GM23248 (cell line): Measurements from ENCODE around the gene EMD. TPM values are rescaled to one million over a fixed set of nuclear protein-coding genes. Genes with fewer than 3 reads are reported as not detected.

Experiments used
- DNase-seq: peaks from one replicate; pipeline ENCODE4 v3.0.0-alpha.2; 2015
- H2AFZ ChIP-seq: fragments of 200-600 bp; sonication (generic); 2 replicates; pipeline ENCODE4 v1.6.1; 2016; ENCODE audit warnings: antibody characterized with exemption
- H3F3A ChIP-seq: fragments of 200-600 bp; sonication (generic); 2 replicates; pipeline ENCODE4 v1.6.1; 2016; ENCODE audit warnings: mild to moderate bottlenecking, antibody characterized with exemption, mixed run types; ENCODE audit not compliant: insufficient read depth
- H3K27ac ChIP-seq: fragments of 200-600 bp; sonication (generic); 2 replicates; pipeline ENCODE4 v1.5.1; 2016; ENCODE audit warnings: mild to moderate bottlenecking
- H3K27me3 ChIP-seq: fragments of 200-600 bp; sonication (generic); replicated peaks from 2 replicates; pipeline ENCODE4 v1.6.1; 2016; ENCODE audit warnings: mild to moderate bottlenecking; ENCODE audit not compliant: insufficient read depth
- H3K36me3 ChIP-seq: fragments of 200-600 bp; sonication (generic); 2 replicates; pipeline ENCODE4 v1.6.1; 2016; ENCODE audit warnings: low read depth, mild to moderate bottlenecking
- H3K4me1 ChIP-seq: fragments of 200-600 bp; sonication (generic); 2 replicates; pipeline ENCODE4 v1.6.1; 2016; ENCODE audit warnings: mild to moderate bottlenecking; ENCODE audit not compliant: insufficient read depth
- H3K4me2 ChIP-seq: fragments of 200-600 bp; sonication (generic); one replicate; pipeline ENCODE4 v1.6.1; 2016; ENCODE audit warnings: mild to moderate bottlenecking; ENCODE audit not compliant: unreplicated experiment
- H3K4me3 ChIP-seq: fragments of 200-600 bp; sonication (generic); 2 replicates; pipeline ENCODE4 v1.5.1; 2016; ENCODE audit warnings: mild to moderate bottlenecking
- H3K79me2 ChIP-seq: fragments of 200-600 bp; sonication (generic); 2 replicates; pipeline ENCODE4 v1.6.1; 2016; ENCODE audit warnings: mild to moderate bottlenecking; ENCODE audit not compliant: insufficient read depth
- H3K9ac ChIP-seq: fragments of 200-600 bp; sonication (generic); 2 replicates; pipeline ENCODE4 v1.6.1; 2016; ENCODE audit warnings: mild to moderate bottlenecking
- H3K9me2 ChIP-seq: fragments of 200-600 bp; sonication (generic); 2 replicates; pipeline ENCODE4 v1.6.1; 2016; ENCODE audit warnings: mixed run types, mild to moderate bottlenecking, moderate library complexity; ENCODE audit not compliant: insufficient read depth
- H3K9me3 ChIP-seq: fragments of 200-600 bp; sonication (generic); one replicate; pipeline ENCODE4 v1.6.1; 2017; ENCODE audit warnings: low read depth
- H4K20me1 ChIP-seq: fragments of 200-600 bp; sonication (generic); 2 replicates; pipeline ENCODE4 v1.6.0; 2016; ENCODE audit not compliant: insufficient read depth
- EZH2 ChIP-seq: fragments of 200-600 bp; sonication (generic); IDR thresholded peaks from 2 replicates; pipeline ENCODE4 v1.6.1; 2018; ENCODE audit warnings: antibody characterized with exemption, mild to moderate bottlenecking; ENCODE audit not compliant: insufficient read depth, poor library complexity, severe bottlenecking
- EZH2phosphoT487 ChIP-seq: fragments of 200-600 bp; sonication (generic); IDR thresholded peaks from 2 replicates; pipeline ENCODE4 v1.6.1; 2018; ENCODE audit warnings: antibody characterized with exemption, moderate library complexity, mild to moderate bottlenecking, low read depth; ENCODE audit not compliant: insufficient read depth
- WGBS, 2 experiments: methylation state at CpG; one replicate each; pipeline ENCODE4 v1.1.6; 2015 to 2017; ENCODE audit warnings: low lambda C conversion rate in 2 of 2, low coverage in 1 of 2; ENCODE audit errors: missing lambda C conversion rate in 2 of 2; 5-methylcytosine and 5-hydroxymethylcytosine counted together
- in situ Hi-C: fragments of 300-500 bp; cut with MboI; formaldehyde crosslinking; loops from 2 replicates; pipeline ENCODE4 v1.15.0; 2020
- polyA plus RNA-seq: library from polyadenylated mRNA; unstranded; fragments of >200 nt; fragmentation: Nextera tagmentation; extraction: Ambion mirVana; gene quantifications from 2 replicates; pipeline ENCODE4 v1.2.1, GENCODE V29; 2016
- small RNA-seq: library from RNA; depleted of rRNA; stranded (forward); fragments of <200 nt; gene quantifications from one replicate; pipeline ENCODE3, GENCODE V24; 2014; ENCODE audit warnings: low read depth, low replicate concordance
- total RNA-seq: library from RNA; depleted of rRNA; stranded (reverse); fragments of >200 nt; shearing (Covaris generic); gene quantifications from 2 replicates; pipeline ENCODE4 v1.2.3, GENCODE V29; 2014; rRNA removed

EMD gene
- total and polyA plus RNA-seq, 2 experiments from 2014 or later = 39.7 to 96.0 TPM

- in situ Hi-C loops = no loop called here
- Histone ChIP-seq H2AFZ (no peak overlapping the region), H3F3A (no peaks in the 10 kb centered on the region), H3K9me2 (no peaks in the 10 kb centered on the region), H3K4me3 (peak overlapping the region; percentile 74), H3K79me2 (peaks cover 31% of the 10 kb centered on the region), H3K27ac (no peak overlapping the region), H3K4me1 (no peaks in the 10 kb centered on the region), H3K9me3 (no peaks in the 10 kb centered on the region), H3K4me2 (peak overlapping the region; percentile 68), H3K27me3 (no peaks in the 10 kb centered on the region), H4K20me1 (no peaks in the 10 kb centered on the region), H3K9ac (peak overlapping the region; percentile 81; the same call in 1 of the 2 replicates), H3K36me3 (no peaks in the 10 kb centered on the region)
- DNase-seq = no peak
- TF ChIP-seq EZH2phosphoT487 = no peak
- TF ChIP-seq EZH2 = no peak
- 80 to 83% methylated on average over 2 of the region's 2 CpGs for WGBS, 2 experiments
Observed at GRCh38 chrX:154429711-154430110, 50.6 kb downstream of the EMD start.

- TF ChIP-seq EZH2phosphoT487 = no peak
- no peak for TF ChIP-seq EZH2
- Histone ChIP-seq H3K9ac (no peak overlapping the region), H3K27me3 (no peaks in the 10 kb centered on the region), H3F3A (no peaks in the 10 kb centered on the region), H3K9me3 (no peaks in the 10 kb centered on the region), H3K36me3 (no peaks in the 10 kb centered on the region), H2AFZ (no peak overlapping the region), H3K4me2 (no peak overlapping the region), H3K79me2 (peaks cover 31% of the 10 kb centered on the region), H3K4me3 (no peak overlapping the region), H3K4me1 (no peaks in the 10 kb centered on the region), H4K20me1 (no peaks in the 10 kb centered on the region), H3K9me2 (no peaks in the 10 kb centered on the region), H3K27ac (no peak overlapping the region)
- in situ Hi-C loops = no loop called here
- no peak for DNase-seq
- 75 to 84% methylated on average over 4 to 6 of the region's 6 CpGs for WGBS, 2 experiments
Observed at GRCh38 chrX:154430479-154430878, 51.4 kb downstream of the EMD start.

GRCh38 chrX:154430916-154431315 lies 51.8 kb downstream of the EMD start:
- H3K27ac ChIP-seq = no peak overlapping the region
- WGBS, 2 experiments = 82 to 90% methylated on average over 4 to 7 of the region's 7 CpGs
- no peak for DNase-seq
- no peak overlapping the region for H3K9ac ChIP-seq
- H3K36me3 ChIP-seq = no peaks in the 10 kb centered on the region
- no peaks in the 10 kb centered on the region for H4K20me1 ChIP-seq
- H3K4me2 ChIP-seq = no peak overlapping the region
- H3K4me3 ChIP-seq = no peak overlapping the region
- H3K4me1 ChIP-seq = no peaks in the 10 kb centered on the region
- TF ChIP-seq EZH2phosphoT487 (no peak), EZH2 (no peak)
- peaks cover 31% of the 10 kb centered on the region for H3K79me2 ChIP-seq
- H3K9me3 ChIP-seq = no peaks in the 10 kb centered on the region
- no peaks in the 10 kb centered on the region for H3K27me3 ChIP-seq
- in situ Hi-C loops = no loop called here
- no peaks in the 10 kb centered on the region for H3F3A ChIP-seq
- no peaks in the 10 kb centered on the region for H3K9me2 ChIP-seq
- H2AFZ ChIP-seq = no peak overlapping the region

Small RNA genes lying within 50 kb of the gene (small RNA-seq; reads per million reads assigned to genes)
- not detected for gene SNORA70

Other genes starting within 250 kb of the EMD start
- gene OPN1LW, start 235.1 kb upstream of the EMD start, total RNA-seq = not detected in 2 replicates
- gene OPN1LW, start 235.1 kb upstream of the EMD start, polyA plus RNA-seq = not detected in 2 replicates
- gene OPN1MW, start 196.7 kb upstream of the EMD start, total RNA-seq = not detected in 2 replicates
- gene OPN1MW, start 196.7 kb upstream of the EMD start, polyA plus RNA-seq = not detected in 2 replicates
- gene OPN1MW2, start 159.5 kb upstream of the EMD start, total RNA-seq = not detected in 2 replicates
- gene OPN1MW2, start 159.5 kb upstream of the EMD start, polyA plus RNA-seq = not detected in 2 replicates
- gene OPN1MW3, start 121.7 kb upstream of the EMD start, total RNA-seq = not detected in 2 replicates
- gene OPN1MW3, start 121.7 kb upstream of the EMD start, polyA plus RNA-seq = not detected in 2 replicates
- not detected in 2 replicates for gene TEX28, start 84.2 kb upstream of the EMD start, total RNA-seq
- gene TEX28, start 84.2 kb upstream of the EMD start, polyA plus RNA-seq = not detected in 2 replicates
- gene TKTL1, start 83.5 kb upstream of the EMD start, total RNA-seq = not detected in 2 replicates
- gene TKTL1, start 83.5 kb upstream of the EMD start, polyA plus RNA-seq = not detected in 2 replicates
- gene FLNA, start 4.7 kb upstream of the EMD start, total RNA-seq = 2,857 and 2,903 TPM in 2 replicates
- gene FLNA, start 4.7 kb upstream of the EMD start, polyA plus RNA-seq = 1,377 and 1,379 TPM in 2 replicates
- gene RPL10, start 19.1 kb downstream of the EMD start, total RNA-seq = 3,014 and 6,561 TPM in 2 replicates
- gene RPL10, start 19.1 kb downstream of the EMD start, polyA plus RNA-seq = 1,381 and 1,435 TPM in 2 replicates
- 60.7 TPM in 2 replicates for gene DNASE1L1, start 30.0 kb downstream of the EMD start, total RNA-seq
- 16.6 and 17.0 TPM in 2 replicates for gene DNASE1L1, start 30.0 kb downstream of the EMD start, polyA plus RNA-seq
- 17.6 and 38.8 TPM in 2 replicates for gene TAFAZZIN, start 32.2 kb downstream of the EMD start, total RNA-seq
- 18.2 and 20.5 TPM in 2 replicates for gene TAFAZZIN, start 32.2 kb downstream of the EMD start, polyA plus RNA-seq
- gene ATP6AP1, start 49.4 kb downstream of the EMD start, total RNA-seq = 73.2 and 87.8 TPM in 2 replicates
- 156 and 158 TPM in 2 replicates for gene ATP6AP1, start 49.4 kb downstream of the EMD start, polyA plus RNA-seq
- gene GDI1, start 57.9 kb downstream of the EMD start, total RNA-seq = 196 and 228 TPM in 2 replicates
- gene GDI1, start 57.9 kb downstream of the EMD start, polyA plus RNA-seq = 82.2 and 87.1 TPM in 2 replicates
- 52.5 and 54.7 TPM in 2 replicates for gene FAM50A, start 64.8 kb downstream of the EMD start, total RNA-seq
- gene FAM50A, start 64.8 kb downstream of the EMD start, polyA plus RNA-seq = 122 and 125 TPM in 2 replicates
- gene PLXNA3, start 79.0 kb downstream of the EMD start, total RNA-seq = 25.9 and 30.7 TPM in 2 replicates
- 26.7 and 35.1 TPM in 2 replicates for gene PLXNA3, start 79.0 kb downstream of the EMD start, polyA plus RNA-seq
- 42.9 and 44.0 TPM in 2 replicates for gene LAGE3, start 100.0 kb downstream of the EMD start, total RNA-seq
- gene LAGE3, start 100.0 kb downstream of the EMD start, polyA plus RNA-seq = 49.2 and 49.7 TPM in 2 replicates
- gene UBL4A, start 107.3 kb downstream of the EMD start, total RNA-seq = 36.8 and 53.0 TPM in 2 replicates
- 42.4 and 45.2 TPM in 2 replicates for gene UBL4A, start 107.3 kb downstream of the EMD start, polyA plus RNA-seq
- gene SLC10A3, start 111.3 kb downstream of the EMD start, total RNA-seq = 48.3 and 61.0 TPM in 2 replicates
- gene SLC10A3, start 111.3 kb downstream of the EMD start, polyA plus RNA-seq = 49.4 and 50.8 TPM in 2 replicates
- 27.8 and 43.6 TPM in 2 replicates for gene FAM3A, start 136.9 kb downstream of the EMD start, total RNA-seq
- gene FAM3A, start 136.9 kb downstream of the EMD start, polyA plus RNA-seq = 35.2 and 35.7 TPM in 2 replicates
- gene G6PD, start 167.6 kb downstream of the EMD start, total RNA-seq = 55.0 and 66.0 TPM in 2 replicates
- gene G6PD, start 167.6 kb downstream of the EMD start, polyA plus RNA-seq = 42.5 and 44.3 TPM in 2 replicates
- gene IKBKG, start 168.3 kb downstream of the EMD start, total RNA-seq = 18.0 and 25.9 TPM in 2 replicates
- 26.2 and 29.5 TPM in 2 replicates for gene IKBKG, start 168.3 kb downstream of the EMD start, polyA plus RNA-seq
- not detected in 2 replicates for gene CTAG1A, start 205.8 kb downstream of the EMD start, total RNA-seq
- gene CTAG1A, start 205.8 kb downstream of the EMD start, polyA plus RNA-seq = not detected in 2 replicates
- not detected in 2 replicates for gene CTAG1B, start 240.0 kb downstream of the EMD start, total RNA-seq
- gene CTAG1B, start 240.0 kb downstream of the EMD start, polyA plus RNA-seq = not detected in 2 replicates